Activated CD4-positive, alpha-beta memory T cell treated with anti-CD3 and anti-CD28 coated beads for 36 hours (primary cell): ENCODE results near the gene TLE1. TPM values are rescaled to one million over a fixed set of nuclear protein-coding genes. Genes with fewer than 3 reads are reported as not detected.
"Not testable (repeated sequence)": the region's sequence is repeated elsewhere in the genome, so short reads cannot be mapped to it uniquely, and the experiment has no call there.

Experiments used
- CTCF ChIA-PET: fragments of 350-600 bp; sonication (Branson Sonifier 250); formaldehyde crosslinking; loops from one replicate; lab custom pipeline; 2021; ENCODE audit warnings: antibody characterized with exemption, inconsistent platforms; lab: Charles Lee
- POLR2A ChIA-PET: fragments of 350-600 bp; sonication (Branson Sonifier 250); formaldehyde crosslinking; loops from one replicate; lab custom pipeline; 2021; ENCODE audit warnings: antibody characterized with exemption; lab: Charles Lee
- DNase-seq: peaks from one replicate; pipeline ENCODE4 v3.0.0-alpha.2; 2020
- H3K27ac Mint-ChIP-seq: one replicate; pipeline ENCODE4 v1.8.0; 2021; ENCODE audit warnings: mixed read lengths
- H3K27me3 Mint-ChIP-seq: one replicate; pipeline ENCODE4 v1.8.0; 2021; ENCODE audit warnings: mixed read lengths
- H3K36me3 Mint-ChIP-seq: one replicate; pipeline ENCODE4 v1.8.0; 2021; ENCODE audit warnings: mixed read lengths
- H3K4me1 Mint-ChIP-seq: one replicate; pipeline ENCODE4 v1.8.0; 2021; ENCODE audit warnings: low read depth, mixed read lengths
- H3K4me3 Mint-ChIP-seq: one replicate; pipeline ENCODE4 v1.8.0; 2021; ENCODE audit warnings: mild to moderate bottlenecking, mixed read lengths
- H3K9me3 Mint-ChIP-seq: one replicate; pipeline ENCODE4 v1.8.0; 2021; ENCODE audit warnings: mixed read lengths
- intact Hi-C: fragments of 100-400 bp; cut with micrococcal nuclease; formaldehyde crosslinking; loops from one replicate; pipeline ENCODE4 v1.15.1; 2023
- total RNA-seq, 2 experiments: library from RNA; stranded (reverse); gene quantifications; one replicate each; pipeline ENCODE4 v1.2.3, GENCODE V29; 2021

The TLE1 gene
- total RNA-seq, 2 experiments from 2014 or later = 0.17 to 0.22 TPM

- no peak overlapping the region for H3K27ac Mint-ChIP-seq
- DNase-seq = no peak
- ChIA-PET CTCF (no interaction called here), POLR2A (no interaction called here)
- intact Hi-C loops = no loop called here
- no peaks in the 10 kb centered on the region for H3K9me3 Mint-ChIP-seq
- H3K27me3 Mint-ChIP-seq = no peaks in the 10 kb centered on the region
- H3K4me1 Mint-ChIP-seq = no peaks in the 10 kb centered on the region
- no peaks in the 10 kb centered on the region for H3K36me3 Mint-ChIP-seq
- no peak overlapping the region for H3K4me3 Mint-ChIP-seq
These were observed 16.2 kb upstream of the TLE1 start for GRCh38 chr9:81705578-81705977.

GRCh38 chr9:81694541-81694940 lies 5.2 kb upstream of the TLE1 start:
- H3K36me3 Mint-ChIP-seq = peaks cover 2% of the 10 kb centered on the region
- no peak overlapping the region for H3K4me3 Mint-ChIP-seq
- H3K27me3 Mint-ChIP-seq = peaks cover 12% of the 10 kb centered on the region
- H3K9me3 Mint-ChIP-seq = no peaks in the 10 kb centered on the region
- intact Hi-C loops = no loop called here
- H3K4me1 Mint-ChIP-seq = peaks cover 4% of the 10 kb centered on the region
- ChIA-PET POLR2A (no interaction called here), CTCF (no interaction called here)
- H3K27ac Mint-ChIP-seq = no peak overlapping the region
- no peak for DNase-seq

- ChIA-PET CTCF (no interaction called here), POLR2A (no interaction called here)
- H3K4me3 Mint-ChIP-seq = no peak overlapping the region
- no peaks in the 10 kb centered on the region for H3K9me3 Mint-ChIP-seq
- DNase-seq = no peak
- peaks cover 6% of the 10 kb centered on the region for H3K4me1 Mint-ChIP-seq
- intact Hi-C loops = no loop called here
- peaks cover 2% of the 10 kb centered on the region for H3K36me3 Mint-ChIP-seq
- peaks cover 14% of the 10 kb centered on the region for H3K27me3 Mint-ChIP-seq
- H3K27ac Mint-ChIP-seq = no peak overlapping the region
These were observed 4.5 kb upstream of the TLE1 start for GRCh38 chr9:81693671-81694378.

GRCh38 chr9:81690251-81690851 lies 1.0 kb upstream of the TLE1 start:
- ChIA-PET CTCF (no interaction called here), POLR2A (no interaction called here)
- Mint-ChIP-seq H3K27me3 (peaks cover 20% of the 10 kb centered on the region), H3K27ac (no peak overlapping the region), H3K4me3 (peak overlapping the region; percentile 73), H3K4me1 (peaks cover 14% of the 10 kb centered on the region), H3K9me3 (no peaks in the 10 kb centered on the region), H3K36me3 (peaks cover 2% of the 10 kb centered on the region)
- intact Hi-C loops = no loop called here
- no peak for DNase-seq

GRCh38 chr9:81689093-81689342 lies 329 bp downstream of the TLE1 start:
- H3K27ac Mint-ChIP-seq, DNase-seq: not testable (repeated sequence)

GRCh38 chr9:81688262-81689092 lies 870 bp downstream of the TLE1 start:
- peak; percentile 24 for DNase-seq
- H3K4me3 Mint-ChIP-seq, H3K9me3 Mint-ChIP-seq, CTCF ChIA-PET, H3K27ac Mint-ChIP-seq, H3K36me3 Mint-ChIP-seq, POLR2A ChIA-PET: not testable (repeated sequence)
- intact Hi-C loops = loop anchor here (10.0 kb wide), 1 partner anchor 164 kb away; no protein-coding TSS in a partner anchor
- Mint-ChIP-seq H3K4me1 (peaks cover 14% of the 10 kb centered on the region), H3K27me3 (peaks cover 20% of the 10 kb centered on the region)

More at GRCh38 chr9:81689093-81689342, 329 bp downstream of the TLE1 start:
- Mint-ChIP-seq H3K4me1 (peaks cover 14% of the 10 kb centered on the region), H3K27me3 (peaks cover 20% of the 10 kb centered on the region), H3K4me3 (peak overlapping the region; percentile 71)
- POLR2A ChIA-PET, H3K9me3 Mint-ChIP-seq, H3K36me3 Mint-ChIP-seq, CTCF ChIA-PET: not testable (repeated sequence)
- intact Hi-C loops = loop anchor here (10.0 kb wide), 1 partner anchor 164 kb away; no protein-coding TSS in a partner anchor

- Mint-ChIP-seq H3K27ac (no peak overlapping the region), H3K4me1 (peaks cover 14% of the 10 kb centered on the region), H3K27me3 (peaks cover 23% of the 10 kb centered on the region), H3K4me3 (peak overlapping the region; percentile 52), H3K9me3 (no peaks in the 10 kb centered on the region), H3K36me3 (peaks cover 2% of the 10 kb centered on the region)
- ChIA-PET CTCF (no interaction called here), POLR2A (no interaction called here)
- intact Hi-C loops = loop anchor here (10.0 kb wide), 1 partner anchor 163 kb away; no protein-coding TSS in a partner anchor
- no peak for DNase-seq
These were observed 1.7 kb downstream of the TLE1 start for GRCh38 chr9:81687521-81688261.

GRCh38 chr9:81686614-81687520 lies 2.5 kb downstream of the TLE1 start:
- CTCF ChIA-PET = interaction anchor here (0.7 kb wide), 1 partner anchor 655 kb away, joined by 3 read pairs; no protein-coding TSS in a partner anchor
- no peak overlapping the region for H3K27ac Mint-ChIP-seq

GRCh38 chr9:81685763-81686613 lies 3.4 kb downstream of the TLE1 start:
- H3K36me3 Mint-ChIP-seq = peaks cover 2% of the 10 kb centered on the region
- no peak overlapping the region for H3K27ac Mint-ChIP-seq
- CTCF ChIA-PET = interaction anchor here (0.7 kb wide), 1 partner anchor 654 kb away, joined by 3 read pairs; no protein-coding TSS in a partner anchor
- H3K9me3 Mint-ChIP-seq = no peaks in the 10 kb centered on the region
- POLR2A ChIA-PET = no interaction called here
- peaks cover 29% of the 10 kb centered on the region for H3K27me3 Mint-ChIP-seq
- no peak for DNase-seq
- intact Hi-C loops = loop anchor here (10.0 kb wide), 1 partner anchor 161 kb away; no protein-coding TSS in a partner anchor
- H3K4me3 Mint-ChIP-seq = no peak overlapping the region
- H3K4me1 Mint-ChIP-seq = peaks cover 17% of the 10 kb centered on the region

More at GRCh38 chr9:81686614-81687520, 2.5 kb downstream of the TLE1 start:
- Mint-ChIP-seq H3K4me3 (peak overlapping the region; percentile 41), H3K9me3 (no peaks in the 10 kb centered on the region), H3K36me3 (peaks cover 2% of the 10 kb centered on the region), H3K4me1 (peaks cover 17% of the 10 kb centered on the region), H3K27me3 (peaks cover 27% of the 10 kb centered on the region)
- DNase-seq = peak; percentile 33
- intact Hi-C loops = loop anchor here (10.0 kb wide), 1 partner anchor 162 kb away; no protein-coding TSS in a partner anchor
- POLR2A ChIA-PET = no interaction called here

- DNase-seq = no peak
- H3K27me3 Mint-ChIP-seq = peaks cover 18% of the 10 kb centered on the region
- H3K27ac Mint-ChIP-seq = no peak overlapping the region
- H3K36me3 Mint-ChIP-seq = no peaks in the 10 kb centered on the region
- H3K4me3 Mint-ChIP-seq = no peak overlapping the region
- POLR2A ChIA-PET = no interaction called here
- H3K4me1 Mint-ChIP-seq = peaks cover 13% of the 10 kb centered on the region
- intact Hi-C loops = loop anchor here (10.0 kb wide), 1 partner anchor 160 kb away; no protein-coding TSS in a partner anchor
- CTCF ChIA-PET = no interaction called here
- H3K9me3 Mint-ChIP-seq = no peaks in the 10 kb centered on the region
These were observed 4.7 kb downstream of the TLE1 start for GRCh38 chr9:81684635-81685034.
